H1 (cell line): ENCODE data around the gene STK36. TPM values are rescaled to one million over a fixed set of nuclear protein-coding genes. Genes with fewer than 3 reads are reported as not detected.

Experiments
- CTCF ChIA-PET: fragments of 300-600 bp; sonication (Branson Sonifier 250); formaldehyde crosslinking; loops from one replicate; lab custom pipeline; 2021; ENCODE audit not compliant: partially characterized antibody; lab: Charles Lee
- POLR2A ChIA-PET: fragments of 300-600 bp; sonication (Branson Sonifier 250); formaldehyde crosslinking; loops from one replicate; lab custom pipeline; 2021; ENCODE audit warnings: inconsistent platforms; ENCODE audit not compliant: partially characterized antibody; lab: Charles Lee
- DNase-seq, 2 experiments: peaks; one replicate each; pipeline versions ENCODE4 v3.0.0 to v3.0.0-alpha.2; 2010 to 2022; ENCODE audit warnings: low spot score in 2 of 2, low read depth in 1 of 2, mixed read lengths in 1 of 2
- FAIRE-seq: peaks from 2 replicates; lab custom pipeline; 2011; peaks lifted over from hg19 to GRCh38; lab: Jason Lieb, UNC
- H2AFZ ChIP-seq: 2 replicates; pipeline ENCODE4 v1.8.1; 2012; ENCODE audit warnings: low read length, inconsistent platforms
- H2AK5ac ChIP-seq: 2 replicates; pipeline ENCODE4 v1.6.1; 2013; ENCODE audit warnings: low read depth, low read length
- H2BK120ac ChIP-seq: replicated peaks from 2 replicates; pipeline ENCODE3; 2013; ENCODE audit warnings: low read depth, low read length, inconsistent platforms
- H2BK12ac ChIP-seq: 2 replicates; pipeline ENCODE4 v1.6.1; 2013; ENCODE audit warnings: low read depth, low read length
- H2BK15ac ChIP-seq: 2 replicates; pipeline ENCODE4 v1.6.1; 2013; ENCODE audit warnings: low read length
- H2BK20ac ChIP-seq: 2 replicates; pipeline ENCODE4 v1.6.1; 2013; ENCODE audit warnings: low read length
- H2BK5ac ChIP-seq: 2 replicates; pipeline ENCODE4 v1.6.1; 2013; ENCODE audit warnings: low read depth, low read length
- H3K14ac ChIP-seq: 2 replicates; pipeline ENCODE4 v1.6.1; 2013; ENCODE audit warnings: inconsistent platforms; ENCODE audit not compliant: insufficient read length
- H3K18ac ChIP-seq: 2 replicates; pipeline ENCODE4 v1.6.1; 2013; ENCODE audit warnings: low read length; ENCODE audit errors: extremely low read depth
- H3K23ac ChIP-seq: 2 replicates; pipeline ENCODE4 v1.6.1; 2013; ENCODE audit warnings: inconsistent platforms; ENCODE audit not compliant: insufficient read length
- H3K23me2 ChIP-seq: 2 replicates; pipeline ENCODE4 v1.6.1; 2013; ENCODE audit warnings: low read depth, low read length
- H3K27ac ChIP-seq: 2 replicates; pipeline ENCODE4 v1.6.1; 2011; ENCODE audit warnings: low read depth, low read length, inconsistent platforms
- H3K27me3 ChIP-seq, 4 experiments: replicated peaks in 1 of 4; 1 replicate in 1 of 4; 2 replicates in 3 of 4; pipeline versions ENCODE4 v1.6.1 to v1.8.1; 2011 to 2013; ENCODE audit warnings: low read length in 3 of 4, mild to moderate bottlenecking in 3 of 4, inconsistent platforms in 2 of 4, mixed read lengths in 2 of 4, moderate library complexity in 1 of 4; ENCODE audit not compliant: control insufficient read depth in 3 of 4, insufficient read depth in 3 of 4; ENCODE audit errors: extremely low read depth in 1 of 4
- H3K36me3 ChIP-seq, 4 experiments: 2 replicates each; pipeline versions ENCODE4 v1.6.1 to v1.8.1; 2011 to 2013; ENCODE audit warnings: mild to moderate bottlenecking in 4 of 4, low read length in 3 of 4, moderate library complexity in 2 of 4, control low read depth in 1 of 4, inconsistent platforms in 1 of 4; ENCODE audit not compliant: insufficient read depth in 4 of 4, control insufficient read depth in 2 of 4
- H3K4ac ChIP-seq: replicated peaks from 2 replicates; pipeline ENCODE3; 2013; ENCODE audit warnings: low read length, low read depth, mixed read lengths, inconsistent platforms; ENCODE audit not compliant: insufficient read length
- H3K4me1 ChIP-seq, 4 experiments: replicated peaks in 1 of 4; 1 replicate in 1 of 4; 2 replicates in 3 of 4; pipeline versions ENCODE4 v1.6.1 to v1.8.1; 2011 to 2013; ENCODE audit warnings: low read length in 3 of 4, inconsistent platforms in 2 of 4, mixed read lengths in 1 of 4; ENCODE audit not compliant: insufficient read depth in 4 of 4, control insufficient read depth in 3 of 4
- H3K4me2 ChIP-seq, 2 experiments: 2 replicates each; pipeline versions ENCODE4 v1.6.1 to v1.8.1; 2011 to 2013; ENCODE audit warnings: low read depth in 2 of 2, low read length in 2 of 2, control low read depth in 1 of 2, inconsistent platforms in 1 of 2, mild to moderate bottlenecking in 1 of 2; ENCODE audit not compliant: insufficient read depth in 1 of 2
- H3K4me3 ChIP-seq, 4 experiments: fragments of 200-600, 300-600 bp in 1 of 4; sonication (generic), shearing (Covaris generic), sonication (Bioruptor Twin) in 1 of 4; 2 replicates each; pipeline versions ENCODE4 v1.5.1 to v1.8.1; 2011 to 2016; ENCODE audit warnings: low read length in 4 of 4, low read depth in 3 of 4, control low read depth in 2 of 4, inconsistent platforms in 2 of 4, mild to moderate bottlenecking in 2 of 4, mixed read lengths in 1 of 4, moderate library complexity in 1 of 4; ENCODE audit not compliant: insufficient read depth in 2 of 4; ENCODE audit errors: extremely low read depth in 1 of 4
- H3K56ac ChIP-seq: replicated peaks from 2 replicates; pipeline ENCODE3; 2013; ENCODE audit warnings: low read depth, mild to moderate bottlenecking, mixed read lengths, low read length, inconsistent platforms; ENCODE audit not compliant: insufficient read length
- H3K79me1 ChIP-seq: 2 replicates; pipeline ENCODE4 v1.6.1; 2013; ENCODE audit warnings: low read depth, low read length, control low read depth
- H3K79me2 ChIP-seq, 2 experiments: 2 replicates each; pipeline versions ENCODE4 v1.6.1 to v1.8.1; 2012 to 2013; ENCODE audit warnings: low read length in 2 of 2, mild to moderate bottlenecking in 2 of 2, inconsistent platforms in 1 of 2; ENCODE audit not compliant: insufficient read depth in 2 of 2, control insufficient read depth in 1 of 2
- H3K9ac ChIP-seq, 4 experiments: replicated peaks in 1 of 4; 1 replicate in 1 of 4; 2 replicates in 3 of 4; pipeline versions ENCODE4 v1.6.1 to v1.8.1; 2011 to 2013; ENCODE audit warnings: low read depth in 3 of 4, low read length in 3 of 4, control low read depth in 2 of 4, mild to moderate bottlenecking in 2 of 4, moderate library complexity in 2 of 4, inconsistent platforms in 1 of 4; ENCODE audit errors: extremely low read depth in 1 of 4
- H3K9me3 ChIP-seq, 2 experiments: 2 replicates each; pipeline versions ENCODE4 v1.6.1 to v1.8.1; 2012 to 2013; ENCODE audit warnings: mild to moderate bottlenecking in 2 of 2, moderate library complexity in 2 of 2, control low read depth in 1 of 2, inconsistent platforms in 1 of 2, low read depth in 1 of 2, low read length in 1 of 2, mixed read lengths in 1 of 2; ENCODE audit not compliant: insufficient read depth in 2 of 2
- H4K20me1 ChIP-seq, 2 experiments: replicated peaks in 1 of 2; 2 replicates each; pipeline versions ENCODE3 to v1.8.1; 2011 to 2013; ENCODE audit warnings: inconsistent platforms in 2 of 2, low read length in 2 of 2, mild to moderate bottlenecking in 1 of 2; ENCODE audit not compliant: insufficient read depth in 2 of 2, control insufficient read depth in 1 of 2
- H4K5ac ChIP-seq: 2 replicates; pipeline ENCODE4 v1.6.1; 2013; ENCODE audit warnings: low read length, low read depth, mixed read lengths, inconsistent platforms; ENCODE audit not compliant: insufficient read length
- H4K8ac ChIP-seq: 2 replicates; pipeline ENCODE4 v1.8.0; 2013; ENCODE audit warnings: mild to moderate bottlenecking, moderate library complexity, low read length, inconsistent platforms; ENCODE audit not compliant: insufficient read depth; ENCODE audit errors: extremely low read depth
- H4K91ac ChIP-seq: replicated peaks from 2 replicates; pipeline ENCODE3; 2013; ENCODE audit warnings: low read length, mixed read lengths, inconsistent platforms; ENCODE audit not compliant: insufficient read length
- CBX8 ChIP-seq: fragments of 300-800, 300-1000 bp; sonication (generic); IDR thresholded peaks from 2 replicates; pipeline ENCODE4 v1.7.1; 2016; ENCODE audit warnings: low read depth, low read length, borderline replicate concordance
- CHD2 ChIP-seq: IDR thresholded peaks from 2 replicates; pipeline ENCODE4 v1.6.1; 2012; ENCODE audit warnings: low read length, improper control_type of control experiment
- NRF1 ChIP-seq: IDR thresholded peaks from 2 replicates; pipeline ENCODE4 v1.6.1; 2011; ENCODE audit warnings: mild to moderate bottlenecking, low read depth, low read length, improper control_type of control experiment
- RXRA ChIP-seq: IDR thresholded peaks from 2 replicates; pipeline ENCODE4 v1.6.1; 2011; ENCODE audit warnings: low read depth, mild to moderate bottlenecking, low read length, moderate library complexity; ENCODE audit not compliant: insufficient read depth
- SIRT6 ChIP-seq: IDR thresholded peaks from one replicate; pipeline ENCODE4 v1.7.1; 2012; ENCODE audit warnings: low read length, inconsistent platforms
- SIX5 ChIP-seq: IDR thresholded peaks from 2 replicates; pipeline ENCODE4 v1.6.1; 2011; ENCODE audit warnings: mild to moderate bottlenecking, low read depth, low read length
- ZNF274 ChIP-seq: IDR thresholded peaks from 2 replicates; pipeline ENCODE4 v1.7.0; 2012; ENCODE audit warnings: low read length, borderline replicate concordance; ENCODE audit errors: extremely low read depth
- WGBS, 2 experiments: shearing (Covaris generic) in 1 of 2; methylation state at CpG; one replicate each; pipeline versions ENCODE4 v1.1.6 to v1.1.7; 2013 to 2015; ENCODE audit warnings: low lambda C conversion rate in 2 of 2, mixed read lengths in 2 of 2, inconsistent platforms in 1 of 2, low coverage in 1 of 2, missing lambda C conversion rate in 1 of 2; ENCODE audit not compliant: insufficient replicate concordance in 2 of 2, insufficient coverage in 1 of 2, insufficient read length in 1 of 2; ENCODE audit errors: extremely low coverage in 1 of 2, missing lambda C conversion rate in 1 of 2; 5-methylcytosine and 5-hydroxymethylcytosine counted together
- polyA plus RNA-seq, 7 experiments: library from polyadenylated mRNA; depleted of rRNA in 3 of 7; stranded (reverse) in 5 of 7; unstranded in 2 of 7; fragments of >200 nt in 5 of 7; fragments of 200-250 nt in 2 of 7; gene quantifications; 1 replicate in 5 of 7; 2 replicates in 1 of 7; 4 replicates in 1 of 7; pipeline versions ENCODE4 v1.2.1 to v1.2.3, GENCODE V29; 2011 to 2013; ENCODE audit warnings: missing spikeins in 2 of 7, mixed read lengths in 2 of 7
- total RNA-seq: library from RNA; stranded (reverse); fragmentation: NEBNext Ultra II Directional; extraction: Animal tissue kit (Norgen Biotek cat#: 25700); gene quantifications from 2 replicates; pipeline ENCODE4 v1.2.1, GENCODE V29; 2021

The STK36 gene
- total and polyA plus RNA-seq, 2 of the 8 experiments (the other 6 are each of a cell fraction or from before 2014, with no cell fraction given) = 41.4 to 57.6 TPM

- Histone ChIP-seq H4K5ac (no peak overlapping the region), H2BK120ac (no peak overlapping the region), H3K23ac (no peak overlapping the region), H3K4me2 (no peak overlapping the region), H3K14ac (no peak overlapping the region), H2BK20ac (no peak overlapping the region), H3K9ac (no peak overlapping the region), H2AK5ac (no peak overlapping the region), H3K27me3 (no peaks in the 10 kb centered on the region), H4K20me1 (peaks cover 3 to 6% of the 10 kb centered on the region in 2 experiments), H3K27ac (no peak overlapping the region), H3K23me2 (no peaks in the 10 kb centered on the region), H2BK15ac (no peak overlapping the region), H3K36me3 (peaks cover 0 to 9% (median 0%) of the 10 kb centered on the region in 4 experiments; a peak in 1 of 8 replicates), H3K4ac (no peak overlapping the region), H3K4me3 (no peak overlapping the region), H3K4me1 (peaks cover 0 to 15% (median 3%) of the 10 kb centered on the region in 4 experiments; a peak in 3 of 7 replicates), H3K79me1 (peaks cover 2% of the 10 kb centered on the region; the same call in 1 of the 2 replicates), H3K56ac (no peak overlapping the region), H2BK5ac (no peak overlapping the region), H2BK12ac (no peak overlapping the region), H4K91ac (no peak overlapping the region), H3K9me3 (no peaks in the 10 kb centered on the region), H2AFZ (no peak overlapping the region), H4K8ac (no peak overlapping the region), H3K79me2 (peaks cover 11 to 83% of the 10 kb centered on the region in 2 experiments), H3K18ac (no peak overlapping the region)
- ChIA-PET CTCF (interaction anchor here (0.8 kb wide), 1 partner anchor 9 kb away, joined by 3 read pairs; the partner anchor contains the start of gene TTLL4), POLR2A (interaction anchor here (0.8 to 1.0 kb wide), 2 partner anchors 9 to 59 kb away, joined by 3 to 4 read pairs; partner anchors contain the start of gene TTLL4)
- WGBS, 2 experiments = 94% methylated on average over 3 of the region's 3 CpGs; no CpG with 5 or more reads in 1 of the 2 experiments
- FAIRE-seq (no peak), DNase-seq (no peak)
- no peak for TF ChIP-seq RXRA
- TF ChIP-seq ZNF274 = no peak
- TF ChIP-seq SIX5 = no peak
- TF ChIP-seq CHD2 = no peak
- TF ChIP-seq NRF1 = no peak
- no peak for TF ChIP-seq SIRT6
- TF ChIP-seq CBX8 = no peak
These were observed 47.6 kb downstream of the STK36 start for GRCh38 chr2:218719457-218719856.
